CD4-positive, alpha-beta T cell treated with Interleukin-10 for 1 hour (primary cell): ENCODE data around the gene KCNC1.

Experiments used
- DNase-seq: peaks from one replicate; pipeline ENCODE4 v3.0.0-alpha.2; 2020

KCNC1 gene

DNA sequence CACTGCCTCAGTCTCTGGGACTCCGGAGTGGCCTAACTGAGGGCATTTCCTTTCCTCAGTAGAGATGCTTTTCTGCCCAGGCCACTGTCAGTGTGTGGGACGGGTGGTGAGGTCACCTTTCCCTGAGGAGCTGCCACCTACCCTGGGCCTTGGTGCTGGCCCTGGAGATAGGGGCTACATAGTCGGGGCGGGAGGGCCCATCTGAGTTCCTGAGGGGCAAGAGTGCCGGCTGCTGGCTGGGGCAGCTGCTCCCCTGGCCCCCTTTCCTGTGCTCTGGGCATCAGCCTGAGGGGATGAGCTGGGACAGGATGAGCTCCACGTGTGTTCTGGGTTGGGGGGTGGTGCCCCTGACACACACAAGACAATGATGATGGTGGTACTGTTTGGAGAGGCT is 5.4 kb downstream of the KCNC1 start:
- DNase-seq: no peak

DNA sequence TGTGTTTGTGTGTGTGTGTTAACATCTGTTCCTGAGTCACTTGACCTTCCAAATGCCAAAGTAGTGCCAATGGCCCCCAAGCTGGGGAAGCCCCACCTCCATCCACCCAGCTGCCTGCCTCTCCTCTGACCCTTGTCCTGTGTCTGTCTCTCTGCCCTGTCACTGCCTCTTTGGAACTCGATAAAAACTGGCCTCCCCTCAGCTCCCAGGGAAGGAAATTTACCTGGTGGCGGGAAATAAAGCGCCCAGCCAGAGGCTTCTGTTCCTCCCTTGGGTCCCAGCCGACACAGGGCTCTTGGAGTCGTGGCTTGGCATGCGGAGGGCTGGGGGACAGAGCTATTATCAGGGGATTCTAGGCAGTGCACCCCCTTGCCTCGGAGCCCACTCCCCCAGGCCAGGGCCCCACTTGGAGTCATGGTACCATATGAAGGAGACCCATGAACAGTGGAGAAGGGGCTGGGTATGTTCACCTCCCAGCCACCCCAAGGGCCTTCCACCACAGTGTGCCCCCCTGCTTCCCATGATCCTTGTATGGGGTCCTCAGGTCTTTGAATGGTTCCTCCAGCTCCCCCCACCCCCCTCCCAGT is 6.2 kb downstream of the KCNC1 start:
- no peak for DNase-seq

DNA sequence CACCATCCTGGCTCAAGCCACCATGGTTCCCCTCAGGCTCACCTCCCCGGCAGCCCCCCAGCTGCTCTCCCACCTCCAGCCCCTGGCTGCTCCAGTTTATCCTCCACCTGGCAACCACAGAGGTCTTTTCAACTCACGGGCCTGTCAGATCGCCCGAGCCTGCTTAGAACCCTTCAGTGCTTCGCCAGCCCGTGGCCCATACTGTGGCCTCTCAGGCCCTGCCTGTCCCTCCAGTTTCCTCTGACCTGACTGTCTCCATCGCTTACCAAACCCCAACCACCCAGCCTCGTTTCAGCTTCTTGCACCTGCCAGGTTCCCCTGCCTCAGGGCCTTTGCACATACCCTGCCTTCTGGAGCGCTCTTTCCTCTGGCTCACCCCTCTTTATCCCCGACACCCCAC is 6.9 kb downstream of the KCNC1 start:
- no peak for DNase-seq

DNA sequence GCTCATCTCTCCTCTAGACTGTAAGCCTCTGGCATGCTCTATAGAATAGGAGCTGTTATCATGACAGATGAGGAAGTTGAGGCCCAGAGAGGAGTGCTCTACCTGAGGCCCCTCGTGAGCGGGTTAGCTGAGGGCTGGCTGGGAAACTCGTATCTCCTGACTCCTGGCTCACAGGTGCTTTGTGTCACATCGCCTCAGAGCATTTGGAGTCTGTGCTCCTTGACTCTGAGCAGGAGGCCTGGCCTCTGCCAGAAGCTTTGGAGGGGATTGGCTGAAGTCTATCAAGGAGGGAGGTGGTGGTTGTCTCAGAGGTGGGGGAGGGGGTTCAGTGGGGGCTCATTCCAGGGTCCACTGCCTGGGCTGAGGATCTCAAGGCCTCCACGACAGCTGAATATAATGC is 7.4 kb downstream of the KCNC1 start:
- DNase-seq: no peak

DNA sequence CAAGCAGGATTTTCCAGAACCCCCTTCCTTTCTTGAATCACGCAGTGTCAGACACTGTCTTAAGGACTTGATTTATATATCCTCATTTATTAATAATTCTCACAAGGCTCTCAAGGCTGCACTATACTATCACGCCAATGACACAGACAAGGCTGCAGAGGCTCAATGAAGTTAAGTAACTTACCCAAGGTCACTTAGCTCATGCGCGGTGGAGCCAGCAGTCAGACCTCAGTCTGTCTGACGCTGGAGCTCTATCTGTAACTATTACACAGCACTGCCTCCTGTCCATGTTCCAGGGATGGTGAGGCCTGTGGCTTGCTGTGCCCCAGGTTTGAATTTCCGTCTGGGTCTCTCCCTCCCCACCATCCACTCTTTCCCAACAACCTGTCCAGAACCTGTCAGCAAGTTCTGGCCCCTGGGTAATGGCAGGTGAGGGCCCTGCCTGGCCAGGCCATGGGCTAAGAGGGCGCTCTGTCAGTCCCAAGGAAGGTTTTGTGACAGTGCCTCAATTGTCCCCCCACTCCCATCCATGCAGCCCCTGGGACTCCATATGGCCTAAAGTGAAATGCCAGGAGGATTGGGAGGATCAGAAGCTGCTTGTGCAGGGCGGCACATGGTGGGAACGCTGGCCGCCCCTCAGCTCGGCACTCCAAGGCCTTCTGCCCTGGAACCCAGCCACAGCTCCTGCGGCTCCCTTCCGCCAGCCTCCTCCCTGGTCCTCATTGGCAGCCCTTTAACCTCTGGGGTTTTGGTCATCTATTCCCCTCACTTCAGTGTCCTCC is 8.6 kb downstream of the KCNC1 start:
- DNase-seq: no peak

DNA sequence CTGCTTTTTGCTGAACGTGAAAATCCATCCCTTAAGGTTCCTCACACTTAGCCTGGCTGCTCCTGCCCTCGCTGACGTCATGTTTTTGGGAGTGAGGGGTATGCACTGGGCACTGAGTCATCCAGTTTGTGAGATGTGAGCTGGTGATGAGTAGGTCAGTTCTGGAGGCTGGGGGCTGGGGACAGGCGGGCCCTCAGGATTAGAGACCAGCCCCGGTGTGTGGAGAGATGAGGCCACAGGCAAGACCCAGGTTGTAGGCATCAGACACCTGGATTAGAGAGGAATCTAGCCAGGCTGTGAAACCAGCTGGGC is 9.2 kb downstream of the KCNC1 start:
- no peak for DNase-seq

DNA sequence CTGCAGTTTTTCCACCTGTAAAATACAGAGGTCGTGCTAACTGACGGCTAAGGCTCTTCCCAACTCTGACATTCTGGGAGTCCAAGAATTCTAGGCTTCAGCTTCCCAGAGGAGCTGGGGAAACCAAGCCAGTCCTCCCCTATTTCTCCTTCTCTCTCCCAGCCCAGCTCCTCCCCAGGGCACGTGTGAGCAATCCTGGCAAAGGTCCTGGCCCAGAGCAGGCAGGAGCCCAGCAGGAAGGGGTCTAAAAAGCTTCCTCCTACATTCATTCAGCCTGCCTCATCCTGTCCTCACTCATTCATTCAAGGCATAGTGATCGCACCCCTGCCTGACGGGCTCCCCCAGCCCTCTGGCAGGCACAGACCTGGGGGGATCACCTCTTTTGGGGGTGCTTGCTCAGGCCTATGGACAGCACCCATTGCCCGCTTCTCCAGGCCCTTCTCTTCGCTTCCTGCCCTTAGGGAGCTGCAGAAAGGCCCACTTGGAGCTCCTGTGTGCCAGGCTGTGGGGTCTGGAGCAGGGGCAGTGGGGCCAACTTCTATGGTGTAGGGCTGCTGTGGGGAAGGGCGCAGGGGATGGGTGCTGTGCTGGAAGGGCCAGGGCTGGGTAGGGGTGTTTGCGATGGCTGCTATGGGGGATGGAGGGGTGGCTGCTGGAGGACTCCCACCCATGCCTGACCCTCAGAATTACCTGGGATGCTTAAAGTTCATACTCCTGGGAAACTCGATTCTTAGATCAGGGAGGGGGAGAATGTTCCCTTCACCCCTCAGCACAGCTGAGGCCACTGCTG is 9.8 kb downstream of the KCNC1 start:
- no peak for DNase-seq

DNA sequence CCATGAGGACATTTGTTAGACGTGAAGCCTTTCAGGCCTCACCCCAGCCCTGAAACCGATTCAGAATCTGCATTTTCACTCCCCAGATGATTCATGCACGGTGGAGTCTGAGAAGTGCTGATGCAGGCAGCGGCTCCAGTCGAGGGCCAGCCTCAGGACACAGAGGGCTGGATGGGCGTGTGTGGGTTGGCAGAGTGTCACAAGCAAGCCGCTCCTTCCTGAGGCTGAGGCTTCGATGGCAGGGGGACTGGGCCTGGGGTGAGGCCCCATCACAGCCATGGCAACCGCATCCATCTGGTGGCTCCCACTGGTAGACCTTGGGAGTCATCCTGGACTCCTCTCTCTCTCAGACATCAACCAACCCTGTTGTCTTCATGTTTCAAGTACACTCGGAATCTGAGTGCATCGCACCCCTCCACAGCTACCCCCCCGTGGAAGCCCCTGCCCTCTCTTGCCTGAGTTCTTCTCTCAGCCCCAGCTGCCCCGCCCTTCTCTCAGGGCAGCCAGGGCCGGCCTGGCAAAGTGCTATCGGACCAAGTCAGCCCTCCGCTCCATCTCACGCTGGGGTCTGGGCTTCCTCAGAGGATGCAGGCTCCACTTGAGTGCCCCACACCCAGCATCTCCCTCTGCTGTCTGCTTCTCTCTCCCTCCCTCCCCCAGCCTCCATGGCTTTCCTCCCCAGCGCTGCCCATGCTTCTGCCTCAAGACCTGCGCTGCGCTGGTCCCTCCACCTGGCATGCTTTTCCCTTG is 10.6 kb downstream of the KCNC1 start:
- no peak for DNase-seq

DNA sequence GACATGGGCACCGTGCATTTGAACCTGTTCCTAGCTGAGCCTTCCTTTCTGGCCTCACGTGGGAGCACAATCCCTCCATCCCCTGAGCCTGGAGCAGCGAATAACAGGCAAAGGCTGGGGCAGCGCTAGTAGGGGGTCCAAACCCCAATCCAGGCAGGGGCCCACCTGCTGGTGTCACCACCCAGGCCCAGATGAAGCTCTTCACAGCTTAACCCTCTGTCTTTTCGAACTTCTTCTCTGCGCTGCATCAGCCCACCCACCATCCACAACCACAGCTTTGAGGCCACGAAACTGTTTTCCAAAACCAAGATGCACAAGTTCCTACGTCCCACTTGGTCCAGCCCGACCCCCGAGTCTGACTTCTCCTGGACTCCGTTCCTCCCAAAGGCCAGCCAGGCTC is 11.5 kb downstream of the KCNC1 start:
- DNase-seq: no peak

DNA sequence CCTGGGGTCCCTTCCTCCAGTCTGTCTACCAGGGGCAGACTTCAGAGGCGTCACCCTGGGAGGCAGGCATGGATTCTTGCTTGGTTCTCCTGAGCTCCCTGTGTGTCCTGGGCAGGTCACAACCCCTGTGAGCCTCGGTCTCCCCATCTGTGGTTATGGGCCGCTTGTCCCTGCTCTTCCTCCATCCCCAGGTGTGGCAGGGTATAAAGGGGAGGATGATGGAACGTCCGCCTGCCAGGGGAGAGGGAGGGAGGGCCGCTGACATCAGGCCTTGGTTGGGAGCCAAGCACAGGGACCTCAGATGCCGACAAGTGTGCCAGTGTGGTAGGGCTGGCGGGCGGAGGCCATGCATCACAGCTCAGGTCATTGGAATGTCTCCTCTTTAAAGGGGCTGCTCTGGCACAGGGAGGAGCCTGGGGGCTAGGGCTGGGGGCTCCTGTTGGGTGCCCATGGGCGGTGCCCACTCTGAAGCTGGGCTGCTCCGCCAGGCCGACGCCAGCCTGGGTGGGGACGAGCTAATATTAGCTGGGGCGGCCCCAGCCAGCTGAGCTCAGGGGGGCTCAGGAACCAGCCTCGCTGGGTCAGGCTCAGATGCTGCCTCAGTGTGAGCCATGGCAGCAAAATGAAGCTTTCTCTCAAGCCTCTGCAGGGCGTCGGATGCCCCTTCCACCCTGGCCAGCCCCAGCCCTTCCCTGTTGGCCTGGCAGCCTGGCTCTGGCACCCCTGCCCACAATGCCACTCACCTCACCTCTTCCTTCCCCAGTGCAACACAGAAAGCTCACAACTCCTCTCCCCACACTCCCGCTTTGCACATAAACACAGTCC is 12.8 kb downstream of the KCNC1 start:
- DNase-seq: no peak

DNA sequence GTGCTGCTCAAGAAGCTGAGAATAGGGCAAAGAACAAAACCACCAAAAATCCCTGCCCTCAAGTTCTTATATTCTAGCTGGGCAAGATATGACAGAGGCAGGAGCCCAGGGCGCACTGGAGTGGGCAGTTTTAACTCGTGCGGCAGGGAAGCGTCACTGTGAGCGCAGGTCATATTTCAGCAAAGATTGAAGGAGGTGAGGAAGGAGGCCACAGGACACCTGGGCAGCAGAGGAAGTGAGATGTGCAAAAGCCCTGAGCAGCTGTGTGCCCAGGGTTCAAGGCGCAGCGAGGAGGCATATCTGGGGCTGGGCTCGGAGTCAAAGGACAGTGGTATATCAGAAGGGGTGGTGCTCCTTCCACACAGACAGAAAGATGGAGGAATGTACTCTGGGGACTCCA is 13.5 kb downstream of the KCNC1 start:
- DNase-seq: no peak

DNA sequence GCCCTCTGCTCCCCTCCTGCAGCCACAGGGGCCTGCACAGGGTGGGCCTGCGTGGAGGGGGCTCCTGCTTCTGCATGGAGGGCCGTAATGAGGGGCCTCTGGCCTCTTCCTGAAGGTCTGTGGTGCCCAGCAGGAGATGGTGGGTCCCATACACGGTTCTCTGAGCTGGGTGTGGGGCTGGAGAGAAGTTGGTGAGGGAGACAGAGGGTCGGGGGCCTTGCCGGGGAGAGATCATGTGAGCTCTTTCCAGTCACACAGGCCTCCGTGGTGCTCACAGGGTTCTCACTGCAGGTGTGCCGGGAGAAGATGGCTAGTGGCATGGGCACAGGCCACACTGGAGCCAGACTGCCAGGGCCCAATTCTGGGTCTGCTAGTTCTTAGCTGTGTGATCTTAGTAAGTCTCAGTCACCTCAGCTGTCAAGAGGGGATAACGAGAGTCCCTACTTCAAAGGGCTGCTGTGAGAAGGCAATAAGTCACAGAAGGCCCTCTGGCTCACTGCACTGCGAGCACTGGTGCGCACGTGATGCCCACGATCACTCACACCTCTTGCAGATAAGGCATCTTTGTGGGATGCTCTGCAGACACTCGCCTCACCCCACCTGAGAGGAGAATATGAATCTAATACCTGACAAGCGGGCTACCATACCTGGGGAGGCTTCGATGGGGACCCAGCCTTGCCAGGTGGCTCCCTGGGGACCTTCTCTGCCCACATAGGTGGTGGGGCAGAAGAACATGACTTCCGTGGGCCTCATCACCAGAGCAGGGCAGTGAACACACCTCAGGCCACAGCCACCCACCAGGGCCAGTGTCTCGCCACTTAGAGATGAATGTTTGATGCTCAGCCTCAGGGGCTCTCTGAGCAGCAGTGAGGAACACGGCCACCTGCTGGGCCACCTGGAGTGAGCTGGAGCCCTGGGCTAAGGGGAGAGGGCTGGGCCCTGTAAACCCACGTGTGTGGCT is 14.5 kb downstream of the KCNC1 start:
- no peak for DNase-seq

DNA sequence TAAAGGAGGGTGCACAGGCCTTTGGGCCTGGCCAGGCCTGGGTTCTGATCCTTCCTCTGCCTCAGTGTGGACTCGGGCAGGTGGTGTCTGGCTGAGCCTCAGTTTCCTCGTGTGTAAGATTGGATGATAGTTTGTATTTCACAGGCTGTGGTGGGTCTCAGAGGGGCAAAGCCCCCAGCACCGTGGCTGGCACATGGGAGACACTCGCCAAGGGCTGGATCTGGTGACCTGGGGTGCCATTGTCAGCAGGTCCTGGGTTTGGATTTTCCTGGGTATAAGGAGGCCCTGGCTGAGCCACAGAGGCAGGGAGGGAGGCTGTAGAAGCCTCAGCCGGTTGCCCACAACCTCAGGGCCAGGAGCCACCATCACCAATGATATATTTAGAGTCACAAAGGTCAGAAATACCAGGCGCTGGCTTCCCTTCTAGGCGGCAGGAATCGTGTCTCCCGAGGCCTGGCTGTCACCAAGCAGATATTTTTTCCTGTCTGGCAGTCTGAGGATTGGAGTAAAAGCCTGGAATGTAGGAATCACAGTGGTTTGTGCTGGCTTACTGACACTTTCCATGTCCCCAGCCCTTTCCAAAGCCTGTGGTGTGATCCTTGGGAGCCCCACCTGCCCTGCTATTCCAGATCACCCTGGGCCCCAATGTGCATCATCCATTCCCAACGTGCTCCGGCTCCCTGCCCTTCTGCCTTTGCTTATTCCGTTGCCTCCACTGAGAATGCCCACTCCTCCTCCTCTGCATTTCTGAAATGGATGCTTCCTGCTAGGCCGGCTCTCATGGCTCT is 15.6 kb downstream of the KCNC1 start:
- DNase-seq: no peak

DNA sequence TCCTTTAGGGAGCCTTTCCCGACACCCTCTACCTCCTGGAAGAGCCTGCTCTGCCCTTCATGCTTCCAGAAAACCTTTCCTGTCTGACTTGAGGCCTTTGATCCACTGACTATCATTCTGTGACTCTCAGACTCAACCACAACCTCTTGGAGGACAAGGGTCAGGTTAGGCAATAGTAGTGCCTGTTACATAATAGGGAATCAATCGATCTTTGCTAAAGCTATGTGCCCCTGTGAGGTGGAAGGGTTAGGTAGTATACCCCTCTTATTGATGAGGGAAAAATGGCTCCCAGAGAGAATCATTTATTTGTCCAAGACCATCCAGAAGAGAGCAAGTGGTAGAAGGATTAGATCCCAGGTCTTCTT is 16.2 kb downstream of the KCNC1 start:
- DNase-seq: no peak

DNA sequence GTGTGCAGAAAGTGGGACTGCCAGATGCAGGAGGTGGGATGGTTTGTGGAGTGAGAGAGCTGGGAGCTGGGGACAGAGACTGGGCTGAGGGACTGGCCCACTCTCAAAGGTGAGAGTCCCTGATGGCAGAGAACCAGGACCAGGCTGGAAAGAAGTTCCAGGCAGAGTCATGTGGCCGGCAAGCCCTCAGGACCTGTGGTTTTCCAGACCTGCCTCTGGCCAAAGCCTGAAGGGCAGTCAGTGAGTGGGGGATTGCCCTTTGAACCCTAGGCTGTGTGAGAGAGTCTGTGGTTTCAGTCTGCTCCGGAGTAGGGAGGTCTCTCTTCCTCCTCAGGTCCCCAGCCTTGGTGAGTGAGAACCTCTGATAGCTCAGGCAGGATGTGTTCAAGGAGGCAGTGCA is 17.0 kb downstream of the KCNC1 start:
- no peak for DNase-seq

DNA sequence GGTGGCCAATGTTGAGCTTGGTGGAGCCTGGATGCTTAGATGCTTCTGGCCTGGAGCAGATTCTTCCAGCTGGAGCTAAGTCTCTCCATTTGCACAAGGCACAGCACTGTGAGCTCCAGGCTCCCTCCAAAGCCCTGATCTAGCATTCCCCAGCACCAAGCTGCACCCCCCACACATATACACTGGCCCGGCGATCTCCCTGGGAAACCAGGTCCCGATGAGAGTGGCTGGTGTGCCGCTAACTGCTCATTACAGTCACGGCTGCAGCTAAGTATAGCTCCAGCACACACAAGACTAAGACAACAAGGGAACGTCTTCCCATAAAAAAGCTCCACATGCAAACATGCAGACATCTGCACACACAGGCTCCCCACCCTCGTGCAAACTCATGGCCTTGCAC is 17.6 kb downstream of the KCNC1 start:
- no peak for DNase-seq

DNA sequence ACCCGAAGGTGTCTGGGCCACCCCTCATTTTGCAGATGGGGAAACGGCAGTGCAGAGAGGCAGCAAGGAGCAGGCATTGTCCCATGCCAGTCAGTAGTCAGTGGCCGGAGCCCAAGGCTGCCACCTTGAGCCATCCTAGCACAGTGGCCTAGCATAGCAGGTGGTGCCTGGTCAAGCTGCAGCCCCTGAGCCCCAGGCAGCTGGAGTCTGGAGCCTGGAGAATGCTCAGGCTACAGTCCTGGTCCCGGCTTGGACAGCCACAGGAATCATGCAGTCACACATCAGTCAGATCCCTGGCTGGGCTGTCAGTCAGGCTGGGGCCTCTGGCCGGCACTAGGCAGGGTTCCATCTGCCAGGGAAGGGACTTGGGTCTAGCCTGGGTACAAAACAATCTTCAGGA is 18.6 kb downstream of the KCNC1 start:
- DNase-seq: no peak

DNA sequence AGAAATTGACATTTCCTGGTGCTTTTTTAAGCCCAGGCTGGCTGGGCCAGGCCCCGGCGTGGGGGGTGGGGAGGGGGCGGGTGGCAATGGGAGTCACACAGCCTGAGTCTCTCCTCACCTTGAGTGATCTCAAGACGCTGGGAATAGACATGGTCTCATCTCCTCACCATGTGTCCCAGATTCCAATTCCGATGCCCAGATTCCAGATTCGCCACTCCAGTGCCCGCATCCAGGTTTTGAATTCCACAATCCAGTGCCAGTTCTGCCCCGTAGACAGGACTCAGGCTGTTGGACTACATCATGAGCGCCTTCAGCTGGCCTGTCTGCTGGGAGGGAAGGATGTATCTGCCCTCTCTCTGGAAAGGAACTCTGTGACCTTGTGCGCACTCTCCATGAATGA is 19.1 kb downstream of the KCNC1 start:
- DNase-seq: no peak

DNA sequence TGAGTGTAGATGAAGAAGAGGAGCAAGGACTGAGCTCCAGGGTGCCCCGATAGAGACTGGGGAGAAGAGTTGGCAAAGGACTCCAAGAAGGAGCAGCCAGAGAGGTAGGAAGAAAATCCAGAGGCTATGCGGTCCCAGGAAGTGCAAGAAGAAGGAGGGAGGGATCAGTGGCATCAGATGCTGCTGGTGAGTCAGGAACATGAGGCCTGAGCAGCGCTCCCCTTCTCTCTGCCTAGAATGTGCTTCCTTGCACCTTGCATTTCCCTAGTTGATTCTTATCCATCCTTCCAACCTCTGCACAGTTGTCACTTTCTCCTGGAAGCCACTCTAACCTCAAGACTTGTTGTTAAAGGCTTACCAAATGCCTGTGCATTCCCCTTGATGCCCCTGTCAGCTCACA is 21.3 kb downstream of the KCNC1 start:
- DNase-seq: no peak

DNA sequence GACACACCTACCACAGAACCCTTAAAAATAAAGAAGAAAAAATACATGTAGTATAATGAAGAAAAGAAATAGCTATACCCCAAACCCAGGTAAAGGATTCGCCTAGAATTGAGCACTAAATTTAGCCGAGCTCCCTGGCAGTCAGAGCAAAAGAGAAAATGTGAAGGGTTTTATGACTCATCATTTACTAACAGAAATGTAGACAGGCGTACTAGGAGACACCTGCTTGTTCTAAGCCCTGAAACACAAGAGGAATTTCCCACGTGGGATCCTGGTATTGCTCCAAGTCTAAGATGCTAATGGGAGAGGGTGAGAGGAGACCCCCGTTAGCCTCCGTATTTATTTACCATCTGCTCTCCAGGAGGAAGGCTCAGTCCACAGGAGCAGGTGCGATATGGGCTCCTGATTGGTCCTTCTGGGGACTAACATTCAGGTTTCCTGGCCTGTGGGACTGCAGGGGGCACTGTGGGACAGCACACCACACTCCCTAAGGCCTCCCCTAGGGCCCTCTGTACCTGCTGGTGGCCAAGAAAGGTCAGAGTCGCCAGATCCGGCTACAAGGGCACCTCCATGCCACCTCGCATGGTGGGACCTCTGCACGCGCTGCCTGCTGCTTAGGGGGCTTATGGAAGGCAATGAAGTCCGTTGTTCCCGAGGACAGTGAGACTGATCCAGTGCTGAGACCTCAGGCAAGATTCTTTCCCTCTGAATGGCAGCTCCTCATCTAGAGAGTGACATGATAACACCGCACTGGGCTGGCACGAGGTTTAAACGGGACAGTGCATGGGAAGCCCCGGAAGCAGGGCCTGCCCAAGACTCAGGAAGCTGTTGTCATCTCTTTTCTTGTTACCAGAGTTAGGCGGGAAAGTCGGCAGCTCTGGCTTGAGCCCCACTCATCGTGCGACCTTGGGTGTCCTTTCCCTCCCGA is 25.8 kb downstream of the KCNC1 start:
- peak; percentile 3 for DNase-seq
